ENCODE measurements around the gene ABCA3.

DNA sequence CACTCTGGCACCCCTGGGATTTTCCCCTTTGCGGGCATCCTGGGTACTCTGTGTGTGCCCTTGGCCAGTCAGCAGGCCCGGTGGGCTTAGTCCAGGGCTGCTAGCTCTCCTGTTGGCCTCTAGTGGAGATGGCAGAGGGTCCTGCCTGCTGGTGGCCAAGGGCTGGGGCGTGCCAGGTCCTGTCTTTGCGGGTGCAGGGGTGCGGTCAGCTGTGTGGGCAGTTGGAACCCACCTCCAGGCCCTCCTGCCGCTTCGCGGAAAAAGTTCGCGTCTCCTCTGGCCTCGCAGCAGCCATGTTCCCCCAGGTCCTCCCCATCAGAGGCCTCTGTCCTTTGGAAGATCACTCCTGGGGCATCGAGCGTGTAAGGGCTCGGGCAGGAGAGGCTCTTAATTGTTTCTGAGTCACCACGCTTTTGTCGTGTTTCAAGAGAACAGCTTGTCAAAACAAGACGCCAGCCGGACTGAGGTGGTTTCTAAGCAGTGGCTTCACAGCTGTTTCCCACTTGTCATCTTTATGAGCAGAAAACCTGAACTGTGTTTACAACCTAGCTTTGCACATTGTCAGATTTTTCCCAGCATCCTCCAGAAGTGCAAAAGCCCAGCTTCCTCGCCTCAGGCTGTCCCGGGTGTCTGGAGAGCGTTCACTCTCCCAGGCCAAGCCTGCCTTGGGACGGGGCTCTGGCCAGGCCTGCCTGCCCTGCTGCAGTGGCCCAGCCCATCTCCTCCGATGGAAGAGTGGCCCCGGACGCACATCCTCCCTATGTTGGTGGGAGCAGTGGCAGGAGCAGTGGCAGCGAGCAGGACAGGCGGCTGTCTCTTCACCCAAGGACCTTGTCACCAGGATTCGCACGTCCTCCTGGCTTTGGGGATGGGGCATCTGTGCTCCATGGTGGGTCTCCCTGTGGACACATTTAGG lies 109.3 kb downstream of the ABCA3 start:
- TF ChIP-seq, protein P1, sequence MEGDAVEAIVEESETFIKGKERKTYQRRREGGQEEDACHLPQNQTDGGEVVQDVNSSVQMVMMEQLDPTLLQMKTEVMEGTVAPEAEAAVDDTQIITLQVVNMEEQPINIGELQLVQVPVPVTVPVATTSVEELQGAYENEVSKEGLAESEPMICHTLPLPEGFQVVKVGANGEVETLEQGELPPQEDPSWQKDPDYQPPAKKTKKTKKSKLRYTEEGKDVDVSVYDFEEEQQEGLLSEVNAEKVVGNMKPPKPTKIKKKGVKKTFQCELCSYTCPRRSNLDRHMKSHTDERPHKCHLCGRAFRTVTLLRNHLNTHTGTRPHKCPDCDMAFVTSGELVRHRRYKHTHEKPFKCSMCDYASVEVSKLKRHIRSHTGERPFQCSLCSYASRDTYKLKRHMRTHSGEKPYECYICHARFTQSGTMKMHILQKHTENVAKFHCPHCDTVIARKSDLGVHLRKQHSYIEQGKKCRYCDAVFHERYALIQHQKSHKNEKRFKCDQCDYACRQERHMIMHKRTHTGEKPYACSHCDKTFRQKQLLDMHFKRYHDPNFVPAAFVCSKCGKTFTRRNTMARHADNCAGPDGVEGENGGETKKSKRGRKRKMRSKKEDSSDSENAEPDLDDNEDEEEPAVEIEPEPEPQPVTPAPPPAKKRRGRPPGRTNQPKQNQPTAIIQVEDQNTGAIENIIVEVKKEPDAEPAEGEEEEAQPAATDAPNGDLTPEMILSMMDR (IDR thresholded peaks at IDR 0.05; ENCODE audit: low read length), result no peak
- no peak for TF ChIP-seq EZH2 (IDR thresholded peaks at IDR 0.05; ENCODE audit: borderline replicate concordance, low read length)

Measured in OCI-LY1 (cell line).